Astrocyte of the hippocampus (primary cell): ENCODE data around the gene CACNA2D3.

Experiments used
- DNase-seq: peaks from one replicate; pipeline ENCODE4 v3.0.0; 2011; ENCODE audit warnings: low read depth, low spot score

CACNA2D3 gene

DNA sequence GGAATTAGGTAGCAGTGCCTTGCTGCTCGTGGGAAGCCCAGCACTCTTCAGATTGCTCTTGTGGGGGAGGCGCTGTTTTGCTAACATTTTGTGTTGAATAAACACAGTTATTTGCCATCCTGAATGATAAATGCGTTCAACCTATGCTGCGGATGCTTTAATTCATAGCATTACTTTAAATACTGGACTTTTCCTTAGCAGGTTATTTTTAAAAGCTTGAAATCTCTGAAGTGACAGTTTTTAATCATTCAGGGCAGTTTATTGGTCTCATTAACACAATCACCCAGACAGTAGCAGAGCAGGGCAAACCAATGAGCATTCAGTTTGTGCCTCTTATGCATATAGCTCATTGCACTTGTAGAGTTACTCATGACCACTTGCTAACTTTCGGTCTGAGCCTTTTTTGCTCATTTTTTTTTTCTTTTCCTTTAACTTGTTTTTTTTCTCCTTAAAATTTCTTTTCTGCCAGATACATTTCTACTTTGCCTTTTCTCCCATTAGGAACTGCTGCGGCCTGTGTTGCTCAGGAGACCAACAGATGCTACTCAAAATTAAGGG, 5.2 kb downstream of the CACNA2D3 start:
- DNase-seq: no peak

DNA sequence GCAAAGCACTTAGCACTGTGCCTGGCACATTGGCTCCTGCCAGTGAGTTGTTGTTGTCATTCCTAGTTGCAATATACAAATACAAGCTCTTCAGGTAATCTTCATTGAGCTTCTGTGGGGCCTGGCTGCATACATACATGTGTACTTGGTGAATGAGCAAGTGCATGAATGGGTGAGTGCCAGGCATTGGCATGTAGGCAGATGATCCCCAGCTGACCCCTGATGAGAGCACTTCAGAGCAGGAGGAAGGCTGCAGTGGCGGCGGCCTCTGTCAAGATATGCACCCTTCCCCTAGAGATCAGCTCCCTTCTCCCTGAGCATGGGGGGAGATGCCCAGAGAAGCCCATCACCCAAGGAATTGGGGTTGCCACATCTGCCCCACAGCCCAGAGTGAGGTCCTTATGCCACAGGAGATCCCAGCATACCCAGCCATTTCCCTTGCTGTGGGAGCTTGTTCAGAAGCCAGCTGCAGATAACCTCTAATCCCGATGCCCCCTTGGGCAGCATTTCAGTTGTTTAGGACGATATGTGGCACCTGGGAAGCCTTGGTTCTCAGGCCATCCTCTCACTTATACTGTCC, 8.8 kb downstream of the CACNA2D3 start:
- no peak for DNase-seq

DNA sequence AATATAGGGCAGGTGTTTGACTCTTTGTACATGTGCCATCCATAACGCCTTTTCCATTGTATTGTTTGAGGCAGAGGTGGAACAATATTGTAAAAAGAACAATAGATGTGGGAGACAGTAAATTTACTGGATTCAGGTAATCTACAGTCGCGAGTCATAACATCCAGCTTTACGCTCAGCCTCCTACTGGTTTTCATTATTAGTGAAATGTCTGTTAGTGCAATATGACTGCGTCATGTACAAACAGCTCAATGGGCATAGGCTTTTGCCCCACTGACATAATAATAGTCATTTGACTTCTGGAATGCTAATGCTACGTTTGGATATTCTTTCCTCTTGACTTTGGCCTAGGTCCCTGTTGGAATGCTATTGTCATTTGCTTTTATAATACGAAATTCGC, 9.5 kb downstream of the CACNA2D3 start:
- DNase-seq: no peak

DNA sequence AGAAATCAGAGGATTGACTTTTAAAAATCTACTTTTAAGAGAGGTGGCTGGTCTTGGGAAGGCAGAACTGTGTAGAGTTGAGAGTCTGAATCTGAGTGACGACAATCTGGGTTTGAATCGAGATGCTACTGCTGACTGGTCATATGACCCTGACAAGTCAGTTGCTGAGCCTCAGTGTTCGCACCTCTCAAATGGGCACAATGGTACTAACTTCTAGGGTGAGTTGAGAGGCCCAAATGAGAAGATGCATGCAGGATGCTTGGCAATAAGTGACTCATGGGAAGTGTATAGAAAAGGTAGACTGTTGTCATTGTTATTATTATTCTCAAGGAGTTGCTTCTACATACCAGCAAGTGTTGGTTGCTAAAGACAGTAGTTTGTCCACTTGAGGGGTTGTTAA, 10.3 kb downstream of the CACNA2D3 start:
- no peak for DNase-seq

DNA sequence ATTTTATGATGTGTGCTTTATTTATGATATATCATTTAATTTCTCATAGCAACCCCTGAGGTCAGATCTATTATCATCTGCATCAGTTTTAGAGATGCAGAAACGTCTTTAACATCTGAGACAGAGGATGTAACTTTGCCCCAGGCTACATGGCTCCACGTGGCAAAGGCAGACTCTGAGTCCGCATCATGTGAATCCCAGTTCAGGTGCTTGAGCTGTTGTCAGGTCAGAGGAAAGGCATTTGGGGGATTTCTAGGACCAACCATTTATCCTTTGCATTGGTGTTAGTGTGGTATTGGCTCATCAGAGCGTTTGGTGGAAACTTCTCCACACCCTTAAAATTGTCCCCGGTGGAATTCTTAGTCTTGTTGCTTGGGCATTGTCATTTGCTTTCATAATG, 10.8 kb downstream of the CACNA2D3 start:
- no peak for DNase-seq

DNA sequence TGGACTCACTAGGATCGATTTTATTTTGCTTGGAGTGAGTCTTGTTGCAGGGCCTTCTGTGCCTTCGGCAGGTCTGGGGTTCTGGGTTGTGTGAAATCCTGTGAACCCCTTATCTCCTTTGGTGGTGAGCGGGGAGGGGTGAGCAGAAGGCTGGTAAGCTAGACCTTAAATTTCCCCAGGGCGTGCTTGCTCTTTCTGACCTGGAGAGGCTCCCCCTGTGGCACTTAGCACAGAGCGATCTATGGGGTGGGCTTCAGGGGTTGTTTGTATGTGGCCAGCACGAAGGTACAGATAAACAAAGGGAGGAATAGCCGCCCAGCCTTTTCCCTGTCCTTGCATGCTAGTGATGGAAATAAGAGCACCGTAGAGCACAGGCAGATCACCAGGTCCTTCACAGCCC, 11.8 kb downstream of the CACNA2D3 start:
- DNase-seq: no peak

DNA sequence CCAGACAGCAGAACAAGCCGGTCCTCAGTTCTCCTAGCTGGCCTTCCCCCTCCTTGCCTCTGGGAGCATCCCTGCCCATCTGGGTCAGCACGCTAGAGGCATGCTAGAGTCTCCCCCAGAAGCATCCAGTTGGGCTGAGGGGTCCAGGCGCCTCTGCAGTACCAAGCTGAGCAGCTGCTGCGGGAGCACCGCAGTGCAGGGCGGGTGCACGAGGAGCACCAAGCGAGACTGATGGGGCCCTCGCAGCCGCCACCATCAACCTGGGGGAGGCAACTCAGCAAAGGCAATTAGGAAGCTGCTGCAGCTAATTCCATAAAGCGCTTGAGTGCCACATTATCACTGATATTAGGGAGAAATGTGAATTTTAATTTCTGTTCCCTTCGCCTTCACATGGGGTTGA, 12.4 kb downstream of the CACNA2D3 start:
- DNase-seq: no peak

DNA sequence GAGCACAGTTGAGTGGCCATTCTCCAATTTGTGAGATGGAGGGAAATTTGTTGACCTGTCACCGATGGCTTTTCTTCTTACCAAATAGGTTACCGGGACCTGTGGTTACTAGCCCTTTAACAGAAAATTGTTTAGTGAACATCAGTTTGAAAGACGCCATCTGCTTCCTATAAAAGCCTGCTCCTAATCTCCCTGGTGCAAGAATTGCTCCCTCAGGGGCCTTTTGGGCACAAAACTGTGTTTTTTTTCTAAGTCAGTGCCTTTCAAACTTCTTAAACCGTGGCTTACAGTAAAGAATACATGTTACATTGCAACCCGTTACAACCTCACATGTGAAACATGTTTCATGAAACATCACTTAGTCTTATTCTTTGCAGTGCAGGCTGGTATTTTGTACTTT, 15.0 kb downstream of the CACNA2D3 start:
- no peak for DNase-seq

DNA sequence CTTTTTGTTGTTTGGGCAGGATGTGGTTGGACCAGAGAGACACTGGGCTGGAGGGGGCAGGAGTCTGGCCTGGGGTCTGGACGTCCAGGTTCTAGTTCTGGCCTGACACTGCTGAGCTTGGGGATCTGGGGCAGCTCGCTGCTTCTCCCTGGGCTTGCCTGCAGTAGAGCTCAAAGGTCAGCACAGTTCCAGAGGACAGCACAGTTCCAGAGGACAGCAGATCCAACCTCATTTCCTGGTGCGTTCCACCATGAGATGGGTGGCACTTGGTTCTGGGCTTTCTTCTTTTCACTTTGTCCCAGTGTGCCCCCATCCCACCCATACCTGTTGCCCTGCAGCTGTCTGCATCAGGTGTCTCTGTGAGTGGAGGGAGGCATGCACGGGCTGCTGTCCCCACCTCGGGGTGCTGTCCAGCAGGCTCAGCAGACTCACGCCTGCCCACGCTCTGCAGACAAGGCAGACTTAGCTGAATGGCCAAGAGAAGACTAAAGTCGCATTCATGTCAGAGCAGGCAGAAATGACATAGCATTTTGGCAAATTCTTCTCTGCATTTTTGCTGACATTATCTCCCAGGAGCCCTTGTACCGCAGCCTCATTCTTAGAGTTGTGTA, 16.7 kb downstream of the CACNA2D3 start:
- DNase-seq: no peak

DNA sequence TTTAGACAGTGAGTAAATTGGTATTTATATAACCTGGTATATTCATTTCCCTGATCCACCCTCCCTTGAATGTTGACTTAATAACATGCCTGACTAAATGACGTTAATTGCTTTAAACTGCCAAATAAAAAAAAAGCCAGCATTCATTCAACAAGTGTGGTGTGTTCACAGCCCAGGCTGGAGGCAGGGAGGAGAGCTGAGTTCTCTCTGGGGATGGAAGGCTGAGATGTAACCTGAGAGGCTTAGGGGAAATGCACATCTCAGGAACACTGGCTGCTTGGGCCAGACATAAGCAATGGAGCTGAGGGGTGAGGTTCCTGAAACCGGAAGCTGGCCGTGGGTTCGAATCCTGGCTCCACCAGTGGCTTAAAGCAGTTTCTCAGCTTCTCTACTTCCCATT, 17.3 kb downstream of the CACNA2D3 start:
- no peak for DNase-seq

DNA sequence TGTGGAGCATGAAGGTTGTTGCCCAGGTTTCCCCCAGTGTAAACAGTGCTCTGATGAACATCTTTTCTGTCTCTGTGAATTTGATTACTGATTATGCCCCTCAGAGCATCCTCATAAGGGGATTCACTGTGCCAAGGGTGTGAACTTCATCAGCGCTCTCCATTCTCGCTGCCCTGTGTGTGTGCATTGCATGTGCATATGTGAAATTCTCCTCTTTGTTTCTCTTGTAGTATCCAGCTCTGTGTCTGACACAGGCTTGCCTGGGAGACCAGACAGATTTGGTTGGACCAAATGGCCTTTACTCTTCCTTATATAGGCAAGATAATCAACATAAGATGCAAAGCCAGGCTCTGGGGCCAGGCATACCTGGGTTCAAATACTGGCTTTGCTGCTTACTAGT, 21.9 kb downstream of the CACNA2D3 start:
- no peak for DNase-seq

DNA sequence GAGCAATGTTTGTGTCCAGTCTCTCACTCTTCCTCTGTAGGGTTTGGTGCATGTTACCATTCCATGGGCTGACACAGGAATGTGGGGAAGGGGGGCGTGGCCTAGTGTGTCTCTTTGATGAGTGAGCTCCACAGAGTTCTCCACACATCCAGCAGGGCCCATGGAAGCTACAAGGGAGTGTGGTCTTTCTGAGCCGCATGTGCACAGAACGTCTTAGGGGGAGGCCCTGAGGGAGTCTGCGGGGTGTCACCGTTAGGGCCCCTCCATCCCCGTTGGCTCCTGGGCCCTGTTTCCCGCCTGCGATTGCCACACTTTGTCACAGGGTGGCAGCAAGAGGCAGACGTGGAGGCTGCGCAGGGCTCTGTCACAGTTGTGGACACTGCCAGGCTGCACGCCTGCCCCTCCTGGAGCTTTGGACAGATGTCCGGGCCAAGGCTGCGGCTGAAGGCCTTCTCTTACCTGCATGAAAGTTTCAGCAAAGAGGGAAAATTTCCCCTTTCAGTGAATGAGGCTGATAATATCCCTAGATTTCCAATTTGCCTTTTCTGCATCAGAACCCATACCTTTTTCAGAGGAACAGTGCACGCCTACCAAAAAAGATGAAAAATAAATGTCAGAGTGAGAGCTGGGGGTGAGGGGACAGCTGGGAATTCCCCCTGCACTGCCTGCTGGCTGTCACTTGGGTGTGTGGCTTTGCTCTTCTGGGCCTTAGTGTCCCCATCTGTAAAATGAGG, 24.3 kb downstream of the CACNA2D3 start:
- DNase-seq: peak; percentile 70

DNA sequence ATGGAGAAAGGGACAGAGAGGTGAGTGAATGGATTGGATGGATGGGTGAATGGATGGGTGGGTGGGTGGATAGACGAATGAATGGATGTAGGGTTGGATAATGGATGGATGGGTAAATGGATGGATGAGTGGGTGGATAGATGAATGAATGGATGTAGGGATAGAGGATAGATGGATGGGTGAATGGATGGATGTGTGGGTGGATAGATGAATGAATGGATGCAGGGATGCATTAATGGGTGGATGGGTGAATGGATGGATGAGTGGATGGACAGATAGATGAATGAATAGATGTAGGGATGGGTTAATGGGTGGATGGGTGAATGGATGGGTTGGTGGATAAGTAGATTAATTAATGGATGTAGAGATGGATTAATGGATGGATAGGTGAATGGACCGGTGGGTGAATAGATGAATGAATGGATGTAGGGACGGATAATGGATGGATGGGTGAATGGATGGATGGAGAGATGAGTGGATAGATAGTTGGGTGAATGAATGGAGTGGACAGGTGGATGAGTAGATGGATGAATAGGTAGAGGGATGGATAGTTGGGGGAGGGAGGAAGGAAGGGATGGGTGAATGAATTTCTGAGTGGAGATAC, 28.6 kb downstream of the CACNA2D3 start:
- DNase-seq: no peak

DNA sequence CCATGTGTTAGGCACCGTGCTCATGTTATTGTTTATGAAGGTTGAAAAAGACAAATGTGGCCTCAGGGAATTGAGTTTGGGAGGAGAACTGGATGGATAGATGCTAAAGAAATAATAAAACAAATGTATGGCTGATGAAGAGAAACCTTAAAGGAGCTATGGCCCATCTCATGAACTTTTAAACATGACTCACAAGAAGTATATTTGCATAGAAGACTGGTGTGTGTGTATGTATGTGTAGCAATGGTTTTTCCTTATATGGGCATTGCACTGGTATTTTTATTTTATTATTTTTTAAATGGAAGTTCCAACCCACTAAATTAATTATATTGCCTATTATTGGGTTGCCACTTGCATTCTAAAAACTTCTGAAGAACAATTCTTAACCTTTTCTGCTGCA, 31.1 kb downstream of the CACNA2D3 start:
- DNase-seq: no peak

DNA sequence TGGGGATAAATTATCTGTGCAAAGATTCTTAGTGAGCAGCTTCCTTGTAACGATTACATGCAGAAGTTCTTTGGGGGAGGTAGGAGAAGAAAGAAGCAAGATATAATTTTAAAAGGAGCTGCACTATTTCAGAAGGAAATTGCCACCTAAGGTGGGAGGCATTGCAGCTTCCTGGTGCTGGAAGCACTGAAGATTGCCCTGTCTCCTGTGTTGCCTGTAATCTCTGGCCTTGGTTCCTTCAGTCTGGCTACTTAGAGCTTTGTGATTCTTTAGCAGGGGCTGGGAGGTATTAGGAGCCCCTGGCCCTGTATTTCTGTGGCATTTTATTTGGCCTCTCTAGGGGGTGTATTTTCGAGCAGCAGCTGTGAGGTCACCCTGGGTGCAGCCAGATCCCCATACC, 35.5 kb downstream of the CACNA2D3 start:
- DNase-seq: no peak

DNA sequence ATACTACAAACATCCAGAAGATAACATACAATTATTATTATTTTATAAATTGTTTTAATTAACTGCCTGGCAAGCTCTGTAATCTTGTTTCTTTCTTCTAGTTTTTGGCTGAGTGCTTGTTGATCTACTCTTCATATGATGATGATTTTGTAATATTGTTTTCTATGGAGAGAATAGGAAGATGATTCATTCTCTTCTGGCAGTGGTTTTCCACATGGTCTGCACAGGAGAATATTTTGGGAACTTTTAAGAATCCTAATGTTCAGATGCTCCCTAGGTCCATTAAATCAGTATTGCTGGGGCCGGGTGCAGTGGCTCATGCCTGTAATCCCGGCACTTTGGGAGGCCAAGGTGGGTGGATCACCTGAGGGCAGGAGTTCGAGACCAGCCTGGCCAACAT, 37.6 kb downstream of the CACNA2D3 start:
- DNase-seq: no peak

DNA sequence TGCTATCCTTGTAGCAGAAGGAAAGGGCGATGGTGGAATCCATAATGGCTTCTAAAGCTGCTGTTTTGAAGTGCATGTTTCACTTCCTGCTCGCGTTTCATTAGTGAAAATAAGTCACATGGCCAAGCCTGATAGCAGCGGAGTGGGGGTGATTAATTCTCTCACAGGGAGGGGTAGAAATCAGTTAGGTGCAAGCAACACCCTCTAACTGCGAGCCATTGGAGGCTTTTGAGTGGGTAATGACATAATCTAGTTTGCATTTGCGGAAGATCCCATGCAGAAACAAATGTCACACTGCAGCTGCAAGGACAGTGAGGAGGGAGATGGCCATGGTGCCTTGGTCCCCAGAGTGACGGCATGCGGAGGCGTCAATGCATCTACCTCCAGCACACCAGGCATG, 41.1 kb downstream of the CACNA2D3 start:
- no peak for DNase-seq

DNA sequence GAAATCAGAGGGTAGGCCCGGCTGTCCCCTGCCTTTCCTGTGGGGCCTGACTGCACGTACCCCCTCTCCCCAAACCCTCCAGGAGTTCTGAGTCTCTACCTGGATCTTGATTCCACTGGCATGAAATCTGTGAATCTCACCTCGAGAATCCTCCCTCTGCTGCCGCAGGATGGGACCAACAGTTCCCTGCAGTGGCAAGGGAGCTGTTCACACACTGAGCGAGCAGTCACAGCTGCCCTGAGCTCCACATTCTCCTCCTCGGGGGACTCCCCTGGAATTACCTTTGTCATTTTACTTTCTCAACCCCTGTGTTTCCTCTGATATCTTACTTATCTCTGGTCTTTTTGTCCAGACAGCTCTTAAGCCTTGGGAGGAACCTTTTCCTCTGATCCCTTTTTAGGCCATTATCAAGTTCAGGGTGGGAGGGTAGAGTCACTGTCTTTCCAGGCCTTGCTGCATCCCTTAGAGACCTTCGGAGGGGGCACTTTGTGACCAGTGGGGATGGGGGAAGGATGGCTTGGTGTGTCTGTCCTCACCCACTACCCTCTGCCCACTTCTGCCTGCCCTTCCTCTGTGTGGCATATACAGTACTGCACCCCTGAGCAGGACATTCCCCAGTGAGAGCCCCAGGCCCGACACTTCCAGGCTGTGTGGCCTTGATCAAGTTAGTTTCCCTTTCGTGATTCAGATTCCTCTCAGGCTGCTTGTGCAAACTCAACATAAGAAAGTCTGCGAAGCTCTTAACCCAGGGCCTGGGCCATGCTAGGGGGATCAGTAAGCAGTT, 42.0 kb downstream of the CACNA2D3 start:
- DNase-seq: no peak

DNA sequence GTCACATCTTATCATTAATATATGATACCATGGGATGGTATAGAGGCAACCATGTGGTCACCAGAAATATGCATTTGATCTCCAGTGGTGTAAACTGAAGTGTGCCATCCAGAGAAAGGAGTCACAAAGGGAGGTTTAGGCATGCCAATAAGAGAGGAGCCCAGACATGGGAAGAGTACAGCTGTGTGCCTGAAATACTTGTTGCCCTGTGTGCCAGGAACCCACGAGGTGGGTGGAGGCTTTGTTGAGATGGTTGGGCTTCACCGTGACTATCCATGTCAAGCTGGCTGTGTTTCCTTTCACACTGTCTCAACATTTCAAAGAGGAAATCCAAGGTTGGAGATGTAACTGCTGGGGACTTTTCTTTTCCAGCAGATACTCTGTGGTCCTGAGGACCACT, 43.5 kb downstream of the CACNA2D3 start:
- DNase-seq: no peak

DNA sequence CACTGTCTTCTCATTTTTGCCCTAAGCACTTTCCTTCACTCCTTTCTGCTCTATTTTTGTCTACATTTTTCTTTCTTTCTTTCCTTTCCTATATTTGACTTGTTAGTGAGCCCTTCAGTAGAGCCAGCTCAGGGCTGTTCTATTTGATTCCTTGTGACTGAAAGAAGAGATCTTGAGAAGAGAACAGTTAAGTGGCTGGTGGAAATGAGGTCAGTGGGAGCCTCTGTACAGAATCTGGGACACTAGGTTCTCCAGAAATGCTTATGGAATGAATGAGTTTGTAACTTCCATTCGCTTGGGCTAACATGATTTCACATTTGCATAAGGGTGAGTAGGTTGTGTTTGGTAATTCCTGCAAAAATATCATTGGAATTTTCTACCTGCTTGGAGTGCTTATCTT, 45.6 kb downstream of the CACNA2D3 start:
- no peak for DNase-seq

DNA sequence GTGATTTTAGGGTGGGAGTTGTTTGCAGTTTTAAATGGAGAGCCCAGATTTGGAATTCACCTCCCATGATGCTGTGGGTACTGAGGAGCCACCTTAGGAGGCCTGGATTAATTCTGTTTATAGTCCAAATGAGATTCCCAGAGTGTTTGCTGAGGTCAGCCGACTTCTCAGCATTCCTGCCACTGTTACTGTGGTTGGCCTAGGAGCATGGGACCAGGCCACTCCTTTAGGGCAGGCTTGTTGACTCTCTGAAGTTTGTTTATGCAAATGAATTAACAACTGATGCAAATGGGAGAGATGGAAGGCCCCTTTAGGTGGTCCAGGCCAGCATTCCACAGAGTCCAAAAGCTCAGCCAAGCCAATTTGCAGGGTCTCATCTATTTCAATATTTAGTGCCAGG, 46.1 kb downstream of the CACNA2D3 start:
- DNase-seq: no peak

DNA sequence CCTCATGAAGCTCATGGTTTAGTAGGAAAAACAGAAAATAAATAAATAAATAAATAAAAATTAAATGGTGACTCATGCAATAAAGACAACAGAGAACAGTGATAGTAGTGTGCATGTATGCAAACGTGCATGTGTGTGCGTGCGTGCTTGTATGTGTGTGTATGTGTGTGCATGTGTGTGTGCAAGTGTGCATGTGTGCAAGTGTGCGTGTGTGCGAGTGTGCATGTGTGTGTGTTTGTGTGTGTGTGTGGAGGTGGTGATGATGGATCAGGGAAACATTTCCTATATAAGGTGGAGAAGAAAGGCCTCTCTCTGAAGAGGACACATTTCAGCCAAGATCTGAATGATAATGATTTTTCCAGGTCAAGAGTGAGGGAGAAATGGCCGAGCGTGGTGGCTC, 47.2 kb downstream of the CACNA2D3 start:
- DNase-seq: no peak
